Neutrophil (primary cell): ENCODE data around the gene HDHD5.

Source experiments
- H3K27ac ChIP-seq: fragments of 200-600 bp; sonication (generic); 2 replicates; pipeline ENCODE4 v1.5.1; 2016; ENCODE audit warnings: mild to moderate bottlenecking, moderate library complexity
- H3K27me3 ChIP-seq: fragments of 200-600 bp; sonication (generic); 2 replicates; pipeline ENCODE4 v1.6.0; 2016; ENCODE audit warnings: mild to moderate bottlenecking
- H3K36me3 ChIP-seq: fragments of 200-600 bp; sonication (generic); 2 replicates; pipeline ENCODE4 v1.5.1; 2017
- H3K4me1 ChIP-seq, 2 experiments: fragments of 200-600 bp in 1 of 2; sonication (generic) in 1 of 2; 1 replicate in 1 of 2; 2 replicates in 1 of 2; pipeline versions ENCODE4 v1.5.1 to v1.6.1; 2013 to 2016; ENCODE audit warnings: low read depth in 1 of 2, low read length in 1 of 2, mild to moderate bottlenecking in 1 of 2, moderate library complexity in 1 of 2; ENCODE audit not compliant: control insufficient read depth in 1 of 2, insufficient read depth in 1 of 2
- H3K4me3 ChIP-seq, 2 experiments: fragments of 200-600 bp in 1 of 2; sonication (generic) in 1 of 2; 1 replicate in 1 of 2; 2 replicates in 1 of 2; pipeline ENCODE4 v1.5.1; 2013 to 2016; ENCODE audit warnings: low read depth in 1 of 2, low read length in 1 of 2, mild to moderate bottlenecking in 1 of 2, moderate library complexity in 1 of 2
- H3K9me3 ChIP-seq: fragments of 200-600 bp; sonication (generic); 2 replicates; pipeline ENCODE4 v1.5.1; 2016
- CTCF ChIP-seq: fragments of 200-600 bp; sonication (generic); IDR thresholded peaks from 2 replicates; pipeline ENCODE4 v1.5.1; 2016; ENCODE audit warnings: antibody characterized with exemption

Gene HDHD5

GRCh38 chr22:17114898-17115235 is 44.2 kb downstream of the HDHD5 start:
- TF ChIP-seq CTCF, result no peak
- H3K27me3 ChIP-seq, result peaks cover 7% of the 10 kb centered on the region
- no peaks in the 10 kb centered on the region for H3K9me3 ChIP-seq
- peak overlapping the region; percentile 91 for H3K27ac ChIP-seq
- peak overlapping the region in 1 of 2 experiments; percentile 7 for H3K4me3 ChIP-seq
- H3K36me3 ChIP-seq, result peaks cover 57% of the 10 kb centered on the region
- peaks cover 96 to 99% of the 10 kb centered on the region in 2 experiments for H3K4me1 ChIP-seq

DNA sequence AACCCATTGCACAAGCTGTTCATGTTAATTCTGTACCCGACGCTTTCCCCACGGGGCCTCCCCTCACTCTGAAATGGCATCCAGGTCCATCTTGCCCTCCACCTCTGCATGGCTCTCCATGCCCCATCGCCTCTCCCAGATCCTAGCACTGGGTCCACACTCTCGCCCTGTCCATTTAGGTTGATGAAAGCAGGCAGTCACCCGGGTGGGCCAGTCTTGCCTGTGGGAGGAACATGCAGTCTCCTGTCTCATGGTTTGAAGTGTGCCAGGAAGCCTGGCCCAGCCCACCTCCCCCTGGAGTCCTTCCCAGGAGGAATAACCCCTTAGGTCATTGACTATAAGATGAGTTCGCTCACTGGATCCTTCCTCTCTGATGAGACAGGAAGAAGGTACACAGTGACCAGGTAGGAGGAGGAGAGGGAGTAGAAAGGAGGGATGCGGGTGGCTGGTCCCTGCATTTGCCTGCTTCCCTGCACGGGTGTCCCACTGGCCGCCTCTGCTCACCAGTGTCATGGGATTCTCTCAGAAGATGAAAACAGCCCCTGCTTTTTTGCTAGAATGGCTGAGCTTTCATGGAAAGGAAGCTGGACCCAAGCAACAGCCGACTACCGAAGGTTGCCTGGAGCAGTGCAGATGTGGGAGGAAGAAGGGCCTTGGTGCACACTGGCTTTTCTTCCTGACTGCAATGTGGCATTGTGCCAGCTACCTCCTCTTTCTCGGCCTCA is 44.7 kb downstream of the HDHD5 start:
- Histone ChIP-seq H3K27ac (peak overlapping the region; percentile 91), H3K4me3 (peak overlapping the region in 1 of 2 experiments; percentile 7), H3K36me3 (peaks cover 62% of the 10 kb centered on the region), H3K27me3 (peaks cover 2% of the 10 kb centered on the region), H3K9me3 (no peaks in the 10 kb centered on the region), H3K4me1 (peaks cover 96 to 99% of the 10 kb centered on the region in 2 experiments)
- no peak for TF ChIP-seq CTCF

GRCh38 chr22:17113600-17113999 is 45.5 kb downstream of the HDHD5 start:
- H3K4me1 ChIP-seq, result peaks cover 96 to 99% of the 10 kb centered on the region in 2 experiments
- H3K36me3 ChIP-seq, result peaks cover 69% of the 10 kb centered on the region
- H3K4me3 ChIP-seq, result no peak overlapping the region
- H3K27me3 ChIP-seq, result no peaks in the 10 kb centered on the region
- TF ChIP-seq CTCF, result no peak
- H3K9me3 ChIP-seq, result no peaks in the 10 kb centered on the region
- peak overlapping the region; percentile 91 for H3K27ac ChIP-seq

- Histone ChIP-seq H3K4me1 (peaks cover 96 to 99% of the 10 kb centered on the region in 2 experiments), H3K9me3 (no peaks in the 10 kb centered on the region), H3K27me3 (no peaks in the 10 kb centered on the region), H3K27ac (peak overlapping the region; percentile 91), H3K4me3 (no peak overlapping the region), H3K36me3 (peaks cover 80% of the 10 kb centered on the region)
- no peak for TF ChIP-seq CTCF
Measured at GRCh38 chr22:17112491-17113042, 46.5 kb downstream of the HDHD5 start.

- Histone ChIP-seq H3K4me1 (peaks cover 96 to 99% of the 10 kb centered on the region in 2 experiments), H3K9me3 (no peaks in the 10 kb centered on the region), H3K36me3 (peaks cover 94% of the 10 kb centered on the region), H3K4me3 (no peak overlapping the region), H3K27me3 (no peaks in the 10 kb centered on the region), H3K27ac (peak overlapping the region; percentile 91)
- no peak for TF ChIP-seq CTCF
Measured at GRCh38 chr22:17110791-17111550, 48.1 kb downstream of the HDHD5 start.
